Endothelial cell of hepatic sinusoid (primary cell): ENCODE results near the gene GALNT10.

Experiments used
- in situ Hi-C: cut with HindIII; loops from 2 replicates; pipeline ENCODE4 v1.10.0; 2017; ENCODE audit warnings: low sequenced_read_pairs

The GALNT10 gene

GRCh38 chr5:154176181-154176580 is 14.4 kb upstream of the GALNT10 start:
- in situ Hi-C loops, result loop anchor here (10.0 kb wide), 2 partner anchors 59 to 101 kb away; no protein-coding TSS in a partner anchor

DNA sequence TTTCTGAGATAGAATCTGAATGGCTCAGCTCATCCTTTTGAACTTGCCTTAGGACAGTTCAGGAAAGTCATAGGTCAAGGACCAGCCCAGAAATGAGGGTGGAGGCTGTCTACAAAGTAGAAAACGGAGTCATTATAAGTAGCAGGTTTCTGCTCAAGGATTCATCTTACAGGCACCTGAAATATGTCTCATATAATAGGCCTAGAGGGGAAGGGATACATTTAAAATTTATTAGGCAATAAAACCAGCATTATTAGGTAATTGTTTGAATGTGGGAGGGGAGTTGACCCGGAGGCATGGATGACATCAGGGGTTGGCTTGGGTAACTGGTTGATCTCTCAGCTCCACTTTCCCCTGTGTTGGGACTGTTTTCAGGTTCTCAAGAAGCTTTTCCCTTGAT is 11.9 kb upstream of the GALNT10 start:
- in situ Hi-C loops, result loop anchor here (10.0 kb wide), 2 partner anchors 56 to 104 kb away; no protein-coding TSS in a partner anchor

- in situ Hi-C loops, result loop anchor here (10.0 kb wide), 2 partner anchors 55 to 105 kb away; no protein-coding TSS in a partner anchor
Measured at GRCh38 chr5:154179846-154180710, 10.5 kb upstream of the GALNT10 start.

GRCh38 chr5:154181161-154181560 is 9.4 kb upstream of the GALNT10 start:
- in situ Hi-C loops, result no loop called here

- in situ Hi-C loops, result no loop called here
Measured at GRCh38 chr5:154189256-154189818, 1.2 kb upstream of the GALNT10 start.

DNA sequence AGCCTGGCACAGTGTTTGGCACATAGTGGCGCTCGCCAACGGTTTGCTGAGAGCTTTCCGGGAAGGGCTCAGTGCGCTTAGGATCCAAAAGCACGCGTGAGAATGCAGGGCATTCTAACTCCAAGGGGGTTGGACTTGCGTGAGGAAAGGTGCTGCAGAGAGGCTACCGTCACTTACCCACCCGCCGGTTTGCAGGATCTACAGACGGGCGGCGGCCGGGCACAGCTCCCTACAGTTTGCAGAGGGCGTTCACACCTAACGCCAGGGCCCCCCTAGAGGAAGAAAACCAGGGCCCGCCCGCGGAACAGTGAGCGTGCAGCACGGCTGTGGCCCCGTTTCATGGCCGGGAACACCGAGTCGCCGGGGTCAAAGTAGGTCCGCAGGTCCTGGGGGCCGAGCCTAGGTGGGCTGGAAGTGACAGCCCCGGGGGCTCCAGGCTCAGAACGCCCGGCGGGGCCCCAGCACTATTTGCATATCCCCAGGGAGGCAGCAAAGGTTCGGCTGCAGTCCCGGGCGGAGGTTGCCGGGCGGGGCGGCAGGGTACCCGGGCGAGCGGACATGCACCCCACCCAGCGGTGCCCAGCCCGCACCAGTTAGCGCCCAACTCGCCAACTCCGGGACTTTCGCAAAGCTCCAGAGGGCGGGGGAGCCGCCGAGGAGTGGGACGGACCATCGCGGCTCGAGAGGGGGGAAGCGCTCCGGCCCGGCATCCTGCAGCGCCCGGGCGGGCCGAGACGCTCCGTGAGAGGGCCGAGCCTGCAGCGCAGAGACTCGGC is 526 bp upstream of the GALNT10 start:
- in situ Hi-C loops, result no loop called here

DNA sequence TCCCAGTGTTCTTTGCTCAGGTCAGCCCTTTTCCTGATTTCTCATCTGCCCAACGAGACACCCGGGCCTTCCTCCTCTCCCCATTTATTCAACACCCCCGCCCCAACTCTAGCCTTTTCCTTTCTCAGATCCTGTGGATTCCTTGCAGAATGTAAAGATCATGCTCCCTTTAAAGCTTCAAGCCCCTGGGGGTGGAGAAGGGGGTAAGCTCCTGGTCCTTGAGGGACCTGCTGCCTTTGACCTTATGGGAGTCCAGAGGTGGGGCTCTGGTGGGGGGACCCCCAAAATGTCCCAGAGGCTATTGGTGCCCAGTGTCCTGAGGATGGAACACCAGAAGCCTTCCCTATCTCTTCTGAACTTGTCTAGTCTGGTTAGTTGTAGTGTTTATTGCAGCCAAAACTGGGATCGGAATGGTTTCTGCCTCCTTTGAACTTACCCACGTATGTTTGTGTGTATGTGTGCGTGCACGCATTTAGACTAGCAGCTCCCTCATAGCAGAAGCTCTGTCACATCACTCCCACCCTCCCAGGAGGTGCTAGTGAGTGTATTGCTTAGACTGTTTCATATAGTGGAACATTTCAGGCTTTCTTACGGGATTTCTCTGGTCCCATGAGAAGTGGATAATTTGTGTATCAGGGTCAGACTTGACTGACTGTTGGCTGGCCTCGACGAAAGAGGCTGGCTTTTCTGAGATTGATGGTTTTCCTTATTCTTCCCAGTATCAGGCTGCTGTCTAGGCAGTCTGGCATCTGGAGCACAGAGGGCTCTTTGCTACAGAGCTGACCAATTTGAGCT is 1.1 kb downstream of the GALNT10 start:
- in situ Hi-C loops, result no loop called here

- in situ Hi-C loops, result no loop called here
Measured at GRCh38 chr5:154193283-154193682, 2.8 kb downstream of the GALNT10 start.

GRCh38 chr5:154193701-154194121 is 3.2 kb downstream of the GALNT10 start:
- in situ Hi-C loops, result no loop called here

DNA sequence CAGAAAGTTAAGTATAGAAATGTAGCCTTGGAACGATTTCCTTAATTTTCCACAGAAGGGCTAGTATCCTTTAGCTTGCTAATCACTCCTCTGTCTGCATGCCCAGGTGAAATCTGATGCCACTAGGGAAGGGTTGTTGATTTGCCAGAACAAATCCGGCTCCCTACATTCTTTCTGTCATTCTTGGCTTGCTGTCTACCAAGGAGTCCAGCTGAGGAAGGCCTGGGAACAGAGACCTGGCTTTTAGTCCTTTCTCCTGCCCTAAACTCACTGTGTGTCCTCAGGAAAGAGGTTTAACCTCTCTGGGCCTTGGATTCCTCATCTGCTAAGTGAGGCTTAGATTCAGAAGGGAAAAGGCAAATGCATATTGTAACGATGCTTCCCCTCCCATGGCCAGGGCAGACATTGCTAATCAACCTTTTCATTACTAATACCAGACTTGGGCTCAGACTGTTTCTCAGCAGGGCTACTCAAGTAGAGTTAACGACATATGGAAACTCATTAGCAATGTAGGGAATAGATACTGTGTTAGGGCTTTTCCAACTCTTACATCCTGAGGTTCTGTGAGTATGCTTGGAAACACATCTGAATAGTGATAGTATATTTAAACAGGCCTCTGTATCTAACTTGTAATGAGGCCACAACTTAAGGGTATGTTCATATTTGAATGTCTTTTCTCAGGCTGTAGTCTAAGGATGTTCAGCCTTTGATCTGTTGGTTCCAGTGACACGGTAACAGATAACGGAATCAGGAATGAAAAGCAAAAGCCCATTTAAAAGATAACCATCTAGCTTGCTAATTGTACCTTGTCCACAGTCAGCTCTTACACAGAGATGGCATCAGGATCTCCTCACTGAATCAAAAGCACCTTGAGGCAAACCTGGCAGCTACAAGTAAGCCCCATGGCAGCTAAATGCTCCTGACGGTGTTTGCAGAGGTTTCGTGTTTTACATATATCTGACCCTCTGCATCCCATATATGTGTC is 4.1 kb downstream of the GALNT10 start:
- in situ Hi-C loops, result loop anchor here (5.0 kb wide), 1 partner anchor 38 kb away; no protein-coding TSS in a partner anchor

- in situ Hi-C loops, result loop anchor here (5.0 kb wide), 1 partner anchor 36 kb away; no protein-coding TSS in a partner anchor
Measured at GRCh38 chr5:154196281-154196680, 5.7 kb downstream of the GALNT10 start.

DNA sequence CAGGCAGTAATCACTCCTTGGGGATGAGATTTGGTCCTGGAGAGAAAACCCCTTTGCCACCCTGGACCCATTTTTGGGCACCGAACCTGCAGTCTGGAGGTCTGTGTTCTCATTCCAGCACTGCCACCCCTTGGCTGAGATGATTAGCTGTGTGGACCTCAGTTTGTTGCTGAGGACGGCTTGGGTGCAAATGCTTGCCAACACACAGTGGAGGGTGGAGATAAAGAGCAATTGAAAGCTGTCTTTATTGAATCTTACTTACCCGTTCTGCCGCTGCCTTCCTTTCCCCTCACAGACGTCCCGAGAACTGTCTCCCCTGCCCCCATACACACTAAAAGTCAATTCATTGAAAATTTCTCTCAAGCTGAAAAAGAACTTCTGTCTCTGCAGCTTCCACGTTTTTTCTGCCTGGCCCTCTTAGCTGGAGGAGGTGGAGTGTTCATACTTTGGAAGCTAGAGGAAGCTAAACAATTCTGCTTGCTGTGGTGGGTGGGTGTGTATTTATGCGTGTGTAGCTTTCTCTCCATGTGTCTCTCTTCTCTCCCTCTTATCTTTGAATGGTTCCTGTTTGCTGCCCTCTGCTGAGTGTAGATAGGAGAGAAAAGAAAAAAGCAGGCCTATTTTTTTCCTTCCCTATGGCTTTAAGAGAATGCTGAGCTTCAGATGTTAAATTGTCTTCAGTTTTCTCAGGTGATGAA is 6.6 kb downstream of the GALNT10 start:
- in situ Hi-C loops, result loop anchor here (5.0 kb wide), 1 partner anchor 35 kb away; no protein-coding TSS in a partner anchor

GRCh38 chr5:154197801-154198491 is 7.4 kb downstream of the GALNT10 start:
- in situ Hi-C loops, result loop anchor here (5.0 kb wide), 1 partner anchor 34 kb away; no protein-coding TSS in a partner anchor

DNA sequence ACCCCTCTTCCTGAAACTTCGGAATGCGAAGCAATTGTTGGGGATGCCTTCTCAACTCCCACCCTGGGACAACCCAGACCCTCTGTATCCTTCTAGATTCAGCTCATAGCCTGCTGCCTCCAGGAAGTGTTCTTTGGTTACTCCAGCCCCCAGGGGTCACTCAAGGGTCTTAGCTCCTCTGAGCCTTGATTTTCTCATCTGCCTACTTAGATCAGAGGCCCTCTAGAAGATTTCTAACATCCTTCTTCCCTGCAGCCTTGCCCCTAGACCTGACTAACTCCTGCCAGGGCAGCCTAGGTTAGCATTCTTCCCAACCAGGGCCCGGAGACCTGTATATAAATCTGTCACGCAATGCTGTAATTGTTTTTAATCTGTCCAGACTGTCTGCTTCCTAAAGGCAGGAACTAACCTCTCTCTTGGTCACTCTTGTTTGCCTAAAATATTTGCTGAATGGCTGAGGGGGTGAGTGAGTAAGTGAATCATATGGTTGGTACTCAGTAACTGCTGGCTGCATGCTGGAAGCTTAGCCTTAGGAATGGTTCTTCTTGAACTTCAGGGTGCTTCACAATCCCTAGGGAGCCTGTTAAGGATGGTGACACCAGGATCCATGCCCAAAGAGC is 8.2 kb downstream of the GALNT10 start:
- in situ Hi-C loops, result loop anchor here (5.0 kb wide), 1 partner anchor 34 kb away; no protein-coding TSS in a partner anchor

- in situ Hi-C loops, result loop anchor here (5.0 kb wide), 1 partner anchor 33 kb away; no protein-coding TSS in a partner anchor
Measured at GRCh38 chr5:154199263-154199662, 8.7 kb downstream of the GALNT10 start.

GRCh38 chr5:154199671-154200220 is 9.2 kb downstream of the GALNT10 start:
- in situ Hi-C loops, result loop anchor here (5.0 kb wide), 1 partner anchor 33 kb away; no protein-coding TSS in a partner anchor

- in situ Hi-C loops, result no loop called here
Measured at GRCh38 chr5:154200221-154200620, 9.7 kb downstream of the GALNT10 start.
